ENCODE results near the gene GARIN5A.
"Not testable (repeated sequence)": the region's sequence is repeated elsewhere in the genome, so short reads cannot be mapped to it uniquely, and the experiment has no call there.

The GARIN5A gene

DNA sequence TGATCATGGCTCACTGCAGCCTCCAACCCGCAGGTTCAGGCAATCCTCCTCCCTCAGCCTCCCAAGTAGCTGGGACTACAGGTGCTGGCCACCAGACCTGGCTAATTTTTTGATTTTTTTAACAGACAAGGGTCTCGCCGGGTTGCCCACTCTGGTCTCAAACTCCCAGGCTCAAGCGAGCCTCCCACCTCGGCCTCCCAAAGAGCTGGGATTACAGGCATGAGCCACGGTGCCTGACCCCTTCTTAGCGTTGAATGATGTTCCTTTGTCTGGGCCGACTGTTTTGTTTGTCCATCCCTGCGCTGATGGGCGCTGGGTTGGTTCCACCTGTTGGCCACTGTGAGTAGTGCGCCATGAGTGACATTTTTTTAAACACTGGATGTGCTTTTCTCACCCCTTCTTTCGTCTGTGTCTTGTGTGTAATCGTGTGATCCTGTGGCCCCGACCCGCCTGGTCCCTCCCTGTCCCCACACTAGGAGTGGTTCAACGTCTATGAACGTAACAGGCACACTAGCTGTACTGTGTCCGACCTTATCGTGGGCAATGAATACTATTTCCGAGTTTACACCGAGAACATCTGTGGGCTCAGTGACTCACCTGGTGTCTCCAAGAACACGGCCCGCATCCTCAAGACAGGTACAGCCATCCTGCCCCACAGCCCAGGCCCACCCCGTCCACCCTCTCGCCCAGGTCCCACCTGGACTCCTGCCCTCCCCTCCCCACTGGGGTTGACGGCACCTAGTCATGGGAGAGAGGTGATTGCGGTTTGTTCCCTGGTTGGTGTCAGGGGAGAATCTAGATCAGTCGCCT lies 15.4 kb downstream of the GARIN5A start:
- DNase-seq, result peak; percentile 56

GRCh38 chr19:50460161-50460765 lies 16.4 kb downstream of the GARIN5A start:
- no peak for DNase-seq

- no peak for DNase-seq
These were observed 17.0 kb downstream of the GARIN5A start for GRCh38 chr19:50459638-50460037.

- no peak for DNase-seq
These were observed 17.6 kb downstream of the GARIN5A start for GRCh38 chr19:50459067-50459456.

DNA sequence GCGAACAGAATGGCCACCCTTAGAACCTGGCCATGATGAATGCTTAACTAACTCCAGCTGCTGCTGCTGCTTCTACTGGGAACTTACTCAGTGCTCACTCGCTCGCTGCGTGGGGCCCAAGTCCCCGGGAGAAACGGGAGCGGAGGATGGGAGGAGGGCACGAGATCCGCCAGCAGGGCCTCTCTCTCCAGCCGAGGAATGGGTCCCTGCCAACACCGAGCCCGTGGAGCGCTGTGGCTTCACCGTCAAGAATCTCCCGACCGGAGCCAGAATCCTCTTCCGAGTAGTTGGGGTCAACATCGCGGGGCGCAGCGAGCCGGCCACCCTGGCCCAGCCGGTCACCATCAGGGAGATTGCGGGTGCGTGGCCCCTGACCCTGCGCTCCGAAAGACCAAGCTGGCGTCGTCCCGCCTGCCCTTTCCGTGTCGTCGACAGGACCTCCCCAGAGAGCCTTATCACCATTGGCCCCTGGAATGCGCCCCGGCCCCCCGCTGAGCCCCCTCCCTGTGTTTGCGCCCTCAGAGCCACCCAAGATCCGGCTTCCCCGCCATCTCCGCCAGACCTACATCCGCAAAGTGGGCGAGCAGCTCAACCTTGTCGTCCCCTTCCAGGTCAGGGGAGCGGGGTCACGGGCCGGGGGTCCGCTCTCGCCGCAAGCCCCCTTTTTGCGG lies 18.1 kb downstream of the GARIN5A start:
- DNase-seq, result no peak

- no peak for DNase-seq
These were observed 19.3 kb downstream of the GARIN5A start for GRCh38 chr19:50457300-50457699.

GRCh38 chr19:50455992-50456391 lies 20.7 kb downstream of the GARIN5A start:
- no peak for DNase-seq

DNA sequence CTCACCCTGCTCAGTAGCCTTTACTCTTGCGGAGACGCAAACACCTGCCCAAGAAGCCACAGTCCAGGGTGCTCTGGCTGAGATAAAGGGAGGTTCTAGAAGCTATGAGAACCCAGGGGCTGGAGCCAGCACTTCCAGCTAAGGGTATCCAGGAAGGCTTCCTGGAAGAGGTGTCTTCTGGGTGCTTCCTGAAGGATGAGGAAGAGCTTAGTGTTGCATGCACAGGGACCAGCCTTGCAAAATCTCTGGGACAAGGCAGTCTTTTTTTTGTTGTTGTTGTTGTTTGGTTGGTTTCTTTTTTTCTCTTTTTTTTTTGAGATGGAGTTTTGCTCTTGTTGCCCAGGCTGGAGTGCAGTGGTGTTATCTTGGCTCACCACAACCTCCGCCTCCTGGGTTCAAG lies 23.4 kb downstream of the GARIN5A start:
- DNase-seq, result no peak

- no peak for DNase-seq
These were observed 25.5 kb downstream of the GARIN5A start for GRCh38 chr19:50451223-50451534.

DNA sequence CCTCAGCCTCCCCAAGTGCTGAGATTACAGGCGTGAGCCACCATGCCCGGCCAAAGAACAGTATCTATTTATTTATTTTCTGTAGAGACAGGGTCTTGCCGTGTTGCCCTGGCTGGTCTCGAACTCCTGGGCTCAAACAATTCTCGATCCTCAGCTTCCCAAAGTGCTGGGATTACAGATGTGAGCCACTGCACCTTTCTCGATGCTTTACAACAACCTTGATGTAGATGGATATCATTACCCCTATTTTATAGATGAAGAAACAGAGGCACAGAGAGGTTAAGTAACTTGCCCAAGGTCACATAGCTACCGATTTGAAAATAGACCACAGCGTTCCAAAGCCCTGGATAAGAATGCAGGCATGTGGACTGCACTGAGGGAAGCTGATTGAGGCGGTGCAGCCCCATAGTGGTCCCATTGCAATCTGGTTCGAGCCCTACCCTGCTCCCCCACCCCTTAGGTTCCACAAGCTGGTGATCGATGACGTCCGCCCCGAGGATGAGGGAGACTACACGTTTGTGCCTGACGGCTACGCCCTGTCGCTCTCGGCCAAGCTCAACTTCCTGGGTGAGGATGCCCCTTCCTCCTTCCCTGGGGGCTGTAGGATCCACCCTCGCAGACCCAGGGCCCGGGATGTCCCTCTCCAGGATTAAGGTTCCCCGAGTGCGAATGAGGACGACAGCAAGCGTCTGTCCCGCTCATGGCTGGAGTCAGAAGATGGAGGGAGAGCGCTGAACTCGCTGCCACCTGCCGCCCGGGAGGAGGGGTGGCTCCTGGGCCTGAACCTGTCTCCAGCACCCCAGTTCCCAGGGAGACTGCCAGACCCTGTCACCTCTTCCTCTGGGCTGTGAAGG lies 26.1 kb downstream of the GARIN5A start:
- no peak for DNase-seq

DNA sequence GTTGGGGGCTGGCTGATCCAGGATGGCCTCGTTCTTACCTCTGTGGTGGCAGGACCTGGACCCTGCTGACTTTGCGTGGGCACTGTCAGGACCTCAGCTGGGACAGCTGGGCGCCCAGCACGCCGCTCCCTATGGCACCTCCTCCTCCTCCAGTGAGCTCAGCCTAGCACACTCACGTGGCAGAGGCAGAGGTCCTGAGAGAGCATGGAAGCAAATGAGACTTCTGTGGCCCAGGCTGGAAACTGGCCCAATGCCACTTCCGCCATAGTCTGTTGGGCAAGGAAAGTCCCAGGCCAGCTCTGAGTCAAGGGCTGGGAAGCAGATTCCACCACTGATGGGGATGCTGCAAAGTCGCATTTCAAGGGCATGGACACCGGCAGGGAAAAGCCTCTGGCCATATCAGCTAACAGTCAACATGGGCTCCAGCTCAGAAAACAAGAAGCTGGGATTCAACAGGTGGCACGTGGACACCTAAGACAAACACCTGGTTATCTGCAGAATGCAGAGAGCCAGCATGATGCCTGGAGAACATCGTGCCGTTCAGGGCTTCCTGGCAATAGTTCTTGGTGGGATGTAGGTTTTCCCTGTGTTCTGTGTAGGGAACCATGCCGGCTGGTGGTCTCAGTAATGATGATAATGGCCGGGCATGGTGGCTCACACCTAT lies 27.3 kb downstream of the GARIN5A start:
- DNase-seq, result no peak

DNA sequence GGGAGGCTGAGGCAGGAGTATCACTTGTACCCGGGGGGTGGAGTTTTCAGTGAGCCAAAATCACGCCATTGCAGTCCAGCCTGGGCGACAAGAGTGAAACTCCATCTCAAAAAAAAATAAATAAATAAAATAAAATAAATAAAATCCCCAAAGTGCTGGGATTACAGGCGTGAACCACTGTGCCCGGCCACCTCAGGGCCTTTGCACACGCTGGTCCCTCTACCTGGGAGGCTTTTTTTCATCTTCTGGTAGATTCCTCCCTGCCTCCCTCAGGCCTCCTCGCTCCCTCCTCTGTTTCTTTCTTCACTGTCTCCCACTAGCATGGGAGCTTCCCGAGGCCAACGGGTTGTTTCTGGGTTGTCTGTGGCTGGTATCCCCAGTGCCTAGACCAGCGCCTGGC lies 28.9 kb downstream of the GARIN5A start:
- DNase-seq, result no peak

DNA sequence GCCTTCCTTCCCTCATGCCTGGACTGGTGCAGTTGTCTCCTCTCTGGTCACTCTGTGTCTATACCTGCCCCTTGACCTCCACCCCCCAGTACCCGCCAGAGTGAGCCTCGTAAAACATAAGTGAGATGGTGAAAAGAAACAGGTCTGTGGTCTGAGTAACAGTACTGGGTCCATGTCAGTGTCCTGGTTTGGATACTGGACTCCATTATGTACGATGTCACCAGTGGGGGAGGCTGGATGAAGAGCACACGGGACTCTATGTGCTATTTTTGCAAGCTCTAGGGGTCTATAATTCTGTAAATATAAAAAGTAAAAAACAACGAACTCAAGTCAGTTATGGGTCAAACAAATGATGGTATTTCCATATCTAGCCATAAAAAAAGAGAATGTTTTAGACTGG lies 29.6 kb downstream of the GARIN5A start:
- no peak for DNase-seq

DNA sequence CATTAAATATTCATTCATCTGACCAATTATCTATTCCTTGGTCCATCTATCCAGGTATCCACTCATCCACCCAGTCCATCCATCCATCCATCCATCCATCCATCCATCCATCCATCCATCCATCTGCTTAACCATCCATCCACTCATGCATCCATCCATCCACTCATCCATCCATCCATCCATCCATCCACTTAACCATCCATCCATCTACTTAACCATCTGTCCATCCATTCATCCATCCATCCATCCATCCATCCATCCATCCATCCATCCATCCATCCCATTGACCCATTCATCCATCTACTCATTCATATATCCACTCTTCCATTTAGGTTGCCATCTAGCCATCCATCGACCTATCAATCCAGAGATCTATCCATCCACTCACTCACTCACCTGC lies 32.6 kb downstream of the GARIN5A start:
- DNase-seq, result no peak

DNA sequence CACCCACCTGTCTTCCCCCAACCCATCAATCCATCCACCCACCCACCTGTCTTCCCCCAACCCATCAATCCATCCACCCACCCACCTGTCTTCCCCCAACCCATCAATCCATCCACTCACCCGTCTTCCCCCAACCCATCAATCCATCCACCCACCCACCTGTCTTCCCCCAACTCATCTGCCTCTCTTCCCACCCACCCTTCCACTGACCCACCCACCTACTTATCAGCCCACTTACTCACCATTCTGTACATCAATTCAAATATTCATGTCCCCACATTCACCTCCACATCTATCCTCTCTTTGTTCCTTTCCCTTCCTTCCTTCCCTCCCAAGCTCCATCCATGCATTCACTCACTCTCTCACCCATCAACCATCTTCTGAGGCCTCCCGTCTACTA lies 37.5 kb downstream of the GARIN5A start:
- DNase-seq, result not testable (repeated sequence)

- DNase-seq, result no peak
These were observed 38.7 kb downstream of the GARIN5A start for GRCh38 chr19:50437862-50438449.

- DNase-seq, result no peak
These were observed 41.0 kb downstream of the GARIN5A start for GRCh38 chr19:50435627-50436026.

DNA sequence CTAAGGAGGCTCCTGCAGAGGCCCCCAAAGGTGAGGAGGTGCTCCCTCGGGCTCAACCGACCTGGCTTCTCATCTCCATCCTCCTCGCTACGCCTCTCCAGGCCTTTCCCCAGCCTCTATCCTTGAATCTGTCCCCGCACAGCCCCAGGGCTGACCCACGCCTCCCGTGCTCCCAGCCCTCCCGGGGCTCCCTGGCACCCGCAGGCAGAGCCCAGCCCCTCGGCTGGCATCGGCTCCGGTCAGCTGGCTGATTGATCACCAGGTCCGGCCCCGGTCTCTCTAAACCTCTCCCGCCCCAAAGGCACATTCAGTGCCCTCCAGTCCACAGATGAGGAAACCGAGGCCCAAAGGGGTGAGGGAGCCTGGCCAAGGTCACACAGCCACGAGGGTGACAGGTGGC lies 41.4 kb downstream of the GARIN5A start:
- DNase-seq, result no peak

GRCh38 chr19:50434525-50434924 lies 42.1 kb downstream of the GARIN5A start:
- DNase-seq, result no peak

DNA sequence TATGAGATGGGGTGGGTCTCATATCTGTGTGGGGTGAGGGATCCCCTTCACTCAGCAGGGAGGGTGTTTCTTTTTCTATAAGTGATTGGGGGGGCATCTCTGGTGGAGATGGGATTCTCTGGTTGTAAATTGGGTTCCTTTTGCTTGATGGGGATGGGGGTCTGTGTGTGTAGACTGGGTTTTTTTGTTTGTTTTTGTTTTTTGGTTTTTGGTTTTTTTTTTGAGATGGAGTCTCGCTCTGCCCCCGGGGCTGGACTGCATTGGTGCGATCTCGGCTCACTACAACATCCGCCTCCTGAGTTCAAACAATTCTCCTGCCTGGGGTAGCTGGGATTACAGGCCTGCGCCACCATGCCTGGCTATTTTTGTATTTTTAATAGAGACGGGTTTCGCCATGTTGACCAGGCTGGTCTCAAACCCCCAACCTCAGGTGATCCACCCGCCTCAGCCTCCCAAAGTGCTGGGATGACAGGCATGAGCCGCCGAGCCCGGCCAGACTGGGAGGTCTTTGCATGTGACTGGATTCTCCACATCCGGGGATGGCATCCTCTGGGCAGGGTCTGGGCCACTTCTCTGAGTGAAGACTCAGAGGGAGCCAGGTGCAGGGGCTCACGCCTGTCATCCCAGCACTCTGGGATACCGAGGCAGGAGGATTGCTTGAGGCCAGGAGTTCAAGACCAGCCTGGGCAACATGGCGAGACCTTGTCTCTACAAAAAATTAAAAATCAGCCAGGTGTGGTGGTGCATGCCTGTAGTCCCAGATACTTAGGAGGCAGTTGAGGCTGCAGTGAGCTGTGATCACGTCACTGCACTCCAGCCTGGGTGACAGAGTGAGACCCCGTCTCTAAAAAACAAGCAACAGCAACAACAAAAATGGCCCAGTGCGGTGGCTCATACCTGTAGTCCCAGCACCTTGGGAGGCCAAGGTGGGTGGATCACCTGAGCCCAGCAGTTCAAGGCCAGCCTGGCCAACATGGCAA lies 43.2 kb downstream of the GARIN5A start:
- no peak for DNase-seq

Measured in NCI-H774 (cell line).